NK-92 (cell line): ENCODE results near the gene GSE1.

Experiments
- DNase-seq: peaks from one replicate; lab custom pipeline; 2025; ENCODE audit not compliant: unreplicated experiment; lab: John Stamatoyannopoulos, UW

Gene GSE1

GRCh38 chr16:85616607-85617321 lies 3.6 kb downstream of the GSE1 start:
- DNase-seq = no peak

GRCh38 chr16:85617948-85618347 lies 4.8 kb downstream of the GSE1 start:
- no peak for DNase-seq

- DNase-seq = no peak
Measured at GRCh38 chr16:85618521-85618920, 5.4 kb downstream of the GSE1 start.

GRCh38 chr16:85619101-85619891 lies 6.2 kb downstream of the GSE1 start:
- no peak for DNase-seq

GRCh38 chr16:85620374-85620773 lies 7.3 kb downstream of the GSE1 start:
- DNase-seq = no peak

GRCh38 chr16:85621698-85622428 lies 8.7 kb downstream of the GSE1 start:
- no peak for DNase-seq

- no peak for DNase-seq
Measured at GRCh38 chr16:85622683-85623082, 9.6 kb downstream of the GSE1 start.

GRCh38 chr16:85623250-85623649 lies 10.1 kb downstream of the GSE1 start:
- DNase-seq = no peak

GRCh38 chr16:85623997-85624601 lies 11.0 kb downstream of the GSE1 start:
- no peak for DNase-seq

- DNase-seq = no peak
Measured at GRCh38 chr16:85624646-85625045, 11.5 kb downstream of the GSE1 start.

- DNase-seq = no peak
Measured at GRCh38 chr16:85625053-85625452, 11.9 kb downstream of the GSE1 start.

GRCh38 chr16:85625485-85626117 lies 12.5 kb downstream of the GSE1 start:
- no peak for DNase-seq

- no peak for DNase-seq
Measured at GRCh38 chr16:85626191-85626981, 13.3 kb downstream of the GSE1 start.

- DNase-seq = no peak
Measured at GRCh38 chr16:85627089-85627488, 14.0 kb downstream of the GSE1 start.

GRCh38 chr16:85627526-85628264 lies 14.6 kb downstream of the GSE1 start:
- DNase-seq = no peak

GRCh38 chr16:85628265-85628556 lies 15.1 kb downstream of the GSE1 start:
- no peak for DNase-seq

- no peak for DNase-seq
Measured at GRCh38 chr16:85628645-85629044, 15.5 kb downstream of the GSE1 start.

GRCh38 chr16:85629326-85629725 lies 16.2 kb downstream of the GSE1 start:
- no peak for DNase-seq

GRCh38 chr16:85629853-85630252 lies 16.7 kb downstream of the GSE1 start:
- no peak for DNase-seq

GRCh38 chr16:85631230-85631629 lies 18.1 kb downstream of the GSE1 start:
- no peak for DNase-seq
